CD4-positive, alpha-beta T cell treated with Interleukin-1 beta for 1 hour (primary cell): ENCODE results near the gene LYPD1.

Experiments used
- DNase-seq, 2 donors: peaks; one replicate each; pipeline ENCODE4 v3.0.0-alpha.2; 2020 to 2022

LYPD1 gene

GRCh38 chr2:132668189-132668823 lies 1.7 kb downstream of the LYPD1 start:
- DNase-seq = no peak

DNA sequence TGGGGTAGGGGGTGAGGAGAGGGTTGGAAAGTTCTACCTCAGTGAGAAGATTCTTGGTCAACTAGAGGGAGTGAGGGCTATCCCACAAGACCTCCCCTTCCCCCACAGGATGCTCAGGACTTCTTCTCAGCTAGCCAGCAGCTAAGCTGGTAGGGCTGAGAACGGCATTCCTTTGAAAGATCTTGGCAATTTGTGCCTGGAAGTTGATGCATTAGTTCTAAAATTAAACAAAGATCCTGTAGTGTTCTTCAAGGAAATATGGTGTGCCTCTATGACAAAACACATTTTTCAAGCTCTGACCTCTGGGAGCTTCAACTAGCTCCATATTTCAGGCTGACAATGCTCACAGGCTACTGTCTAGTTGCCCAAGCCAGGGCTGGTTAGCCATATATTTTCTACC lies 2.3 kb downstream of the LYPD1 start:
- no peak for DNase-seq

DNA sequence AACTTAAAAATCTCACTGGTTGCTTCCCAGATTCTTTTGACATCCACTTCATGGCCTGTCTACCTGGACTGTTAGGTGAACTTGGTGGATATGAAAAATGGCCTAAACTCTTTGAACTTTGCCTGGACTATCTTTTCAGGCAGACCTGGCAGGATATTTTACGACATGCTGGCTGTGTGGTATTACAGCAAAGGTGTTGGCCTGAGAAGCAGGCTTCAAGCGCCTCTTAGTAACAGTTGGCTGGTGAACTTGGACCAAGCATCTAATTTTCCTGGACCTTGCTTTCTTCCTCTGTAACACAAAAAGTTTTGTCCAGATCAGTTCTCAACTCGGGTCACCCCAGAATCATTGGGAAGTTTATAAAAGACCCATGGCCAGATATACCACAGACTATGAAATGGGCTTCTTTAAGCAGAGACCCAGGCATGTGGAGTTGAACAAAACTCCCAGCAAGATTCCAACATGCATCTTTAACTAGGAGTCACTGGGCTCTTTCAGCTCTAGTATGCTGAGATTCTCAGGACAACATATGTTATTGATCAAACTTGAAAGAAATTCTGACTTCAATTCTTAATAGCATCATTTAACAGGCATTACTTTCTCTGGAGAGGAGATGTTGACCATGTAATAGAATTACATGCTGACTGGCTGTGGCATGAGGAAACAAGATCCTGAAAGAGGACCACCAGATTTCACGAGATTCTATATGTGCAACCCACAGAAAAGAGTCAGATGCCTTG lies 4.4 kb downstream of the LYPD1 start:
- DNase-seq = no peak

DNA sequence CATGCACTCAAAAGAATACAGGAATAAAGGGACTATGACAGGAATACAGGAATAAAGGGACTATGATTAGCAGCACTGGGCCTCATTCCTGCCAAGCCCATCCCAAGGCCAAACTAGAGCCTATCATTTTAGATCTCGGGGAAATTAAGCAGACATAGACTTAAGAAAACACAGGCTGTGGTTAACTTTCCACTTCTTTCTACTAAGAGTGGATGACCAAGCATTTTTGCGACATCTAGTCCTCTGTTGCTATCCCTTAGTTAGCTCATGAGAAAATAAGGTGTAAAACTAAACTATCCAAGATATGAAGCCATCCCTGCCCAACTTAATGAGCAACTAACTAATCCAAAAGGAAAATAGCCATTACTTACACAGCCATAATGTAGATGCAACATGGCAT lies 5.9 kb downstream of the LYPD1 start:
- DNase-seq = no peak

GRCh38 chr2:132662732-132663131 lies 7.3 kb downstream of the LYPD1 start:
- DNase-seq = no peak

DNA sequence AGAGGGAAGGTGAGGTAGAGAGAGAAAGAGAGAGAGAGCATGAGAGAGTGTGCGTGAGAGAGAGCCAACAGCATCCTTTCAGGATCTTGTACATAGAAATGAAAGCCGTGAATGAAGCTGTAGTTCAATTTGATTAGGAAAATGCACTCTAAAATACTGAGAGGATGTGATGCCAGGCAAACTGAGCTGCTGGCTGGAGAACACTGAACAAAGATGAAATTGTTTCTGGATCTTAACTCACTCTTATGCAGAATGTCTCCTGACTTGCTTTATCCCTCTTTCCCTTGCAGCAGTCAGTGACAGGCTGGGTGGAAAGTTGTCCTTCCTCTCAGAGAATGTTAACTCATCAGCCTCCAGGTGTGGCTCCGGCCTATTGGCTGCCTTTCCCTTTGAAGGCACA lies 10.7 kb downstream of the LYPD1 start:
- no peak for DNase-seq

DNA sequence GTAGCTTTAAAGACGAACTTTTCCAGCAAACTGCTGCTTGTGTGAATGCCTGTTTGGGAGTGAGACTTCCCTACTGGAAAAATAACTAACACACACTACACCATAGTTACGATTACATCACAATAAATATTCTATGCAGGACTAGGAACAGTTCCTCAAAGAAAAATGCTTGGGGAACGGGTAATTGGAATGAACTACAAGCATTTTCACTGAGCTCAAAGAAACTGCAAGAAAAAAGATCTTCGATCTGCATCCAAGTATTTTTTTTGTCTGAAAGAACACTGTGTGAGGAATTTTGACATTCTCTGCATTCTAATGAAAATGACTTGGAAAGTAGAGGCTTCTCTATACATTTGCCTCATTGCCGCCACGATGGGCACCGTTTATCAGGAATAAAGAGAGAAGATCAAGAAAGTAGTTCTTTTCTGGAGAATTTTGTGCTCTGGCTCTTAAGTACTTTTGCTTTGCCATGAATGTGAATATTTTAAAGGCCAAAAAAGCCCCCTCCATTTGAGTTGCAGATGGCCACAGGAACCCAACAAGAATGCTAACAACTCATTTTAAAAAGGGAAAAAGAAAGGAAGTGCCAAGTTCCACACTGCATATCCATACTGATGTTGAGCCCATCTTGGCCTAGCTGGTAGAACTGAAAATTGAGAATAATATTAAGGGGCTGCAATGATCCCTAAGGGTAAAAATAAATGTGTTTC lies 13.6 kb downstream of the LYPD1 start:
- DNase-seq = no peak

DNA sequence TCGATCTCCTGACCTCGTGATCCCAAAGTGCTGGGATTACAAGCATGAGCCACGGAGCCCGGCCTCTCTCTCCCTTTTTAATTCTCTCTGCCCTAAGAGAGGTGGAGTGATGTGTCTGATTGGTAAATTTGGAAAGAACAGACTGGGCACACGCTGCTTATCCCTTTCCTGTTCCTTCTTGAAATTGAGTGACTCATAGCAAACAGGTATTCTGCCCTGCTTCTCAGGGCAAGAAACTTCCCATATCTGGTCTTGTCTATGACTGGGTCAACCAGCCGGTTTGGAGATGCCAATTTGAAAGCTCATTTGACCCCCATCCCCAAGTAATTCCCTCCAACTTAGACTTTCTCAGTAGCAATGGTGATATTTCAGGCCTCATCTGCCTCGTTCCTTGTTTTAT lies 15.0 kb downstream of the LYPD1 start:
- no peak for DNase-seq

DNA sequence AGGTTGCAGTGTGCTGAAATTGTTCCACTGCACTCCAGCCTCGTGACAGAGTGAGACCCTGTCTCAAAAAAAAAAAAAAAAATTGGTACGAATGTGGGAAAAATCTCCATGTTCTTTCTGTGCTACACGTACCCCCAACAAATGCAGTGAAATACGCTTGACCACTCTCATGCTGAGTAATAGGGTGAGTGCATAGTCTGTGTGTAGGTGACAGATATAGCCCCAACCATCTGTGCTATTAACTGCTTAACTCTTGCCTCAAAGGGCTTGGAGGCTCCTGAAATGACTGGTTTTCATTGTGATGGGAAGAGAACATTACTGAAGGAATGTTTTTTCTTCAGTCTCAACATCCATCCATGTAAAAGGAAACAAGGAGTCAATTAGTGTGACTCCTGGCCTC lies 15.7 kb downstream of the LYPD1 start:
- no peak for DNase-seq

DNA sequence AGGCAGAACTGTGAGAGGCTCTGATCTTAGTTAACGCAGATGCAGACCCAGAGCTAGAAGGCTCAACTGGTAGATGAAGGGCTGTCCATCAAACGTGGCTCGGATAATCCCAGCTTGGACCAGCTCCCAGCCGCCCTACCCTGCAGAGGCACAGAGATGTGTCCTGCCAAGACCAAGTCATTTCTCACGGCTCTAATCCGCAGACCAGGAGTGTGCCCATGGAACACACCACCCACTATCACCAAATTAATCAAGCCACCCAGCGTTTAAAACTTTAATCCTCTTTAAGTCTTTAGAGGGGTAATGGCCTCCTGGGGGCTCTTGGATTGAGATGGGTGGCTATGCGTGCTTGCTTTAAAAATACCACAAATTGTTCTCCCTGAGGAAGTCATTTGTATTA lies 17.5 kb downstream of the LYPD1 start:
- no peak for DNase-seq

DNA sequence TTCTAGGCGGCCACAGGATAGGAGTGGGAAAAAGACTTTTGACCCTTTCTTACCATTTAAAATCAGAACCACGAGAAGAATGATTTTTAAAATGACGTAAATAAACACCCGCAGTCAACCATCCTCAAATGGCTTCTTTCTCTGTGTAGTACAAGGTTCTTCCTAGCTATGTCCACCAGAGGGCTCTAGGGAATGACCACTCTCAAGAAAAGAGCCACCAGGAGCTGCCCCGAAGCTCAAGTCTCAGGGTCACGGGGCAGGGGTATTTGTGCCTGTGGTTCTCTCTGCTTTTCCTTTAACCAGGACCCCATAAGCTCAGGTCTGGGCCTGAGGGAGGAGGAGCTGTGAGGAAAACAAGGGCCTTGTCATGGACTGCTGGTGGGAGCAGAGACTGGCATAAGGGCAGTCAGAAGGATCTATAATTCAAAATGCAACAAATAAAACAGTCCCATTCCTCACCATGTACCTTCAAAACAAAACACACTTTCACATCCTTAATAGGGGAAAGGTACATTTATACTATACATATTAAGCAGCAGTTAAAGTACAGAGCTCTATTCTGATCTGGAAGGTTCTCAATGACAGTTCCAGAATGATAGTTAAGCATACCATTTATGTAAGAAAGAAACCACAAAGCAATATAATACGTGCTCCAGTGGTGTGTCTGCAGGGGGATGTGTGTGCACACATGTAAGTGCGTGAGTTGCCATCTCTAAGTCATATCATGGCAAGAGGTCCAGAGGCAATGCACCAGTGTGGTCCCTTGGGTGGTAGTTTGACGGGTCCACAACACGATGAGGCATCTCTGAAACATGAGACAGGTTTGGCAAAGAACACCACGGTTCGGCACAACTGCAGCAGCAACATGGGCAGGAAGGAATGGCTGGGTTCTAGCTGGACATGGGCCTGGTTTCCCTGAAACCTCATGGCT lies 18.6 kb downstream of the LYPD1 start:
- DNase-seq = no peak

DNA sequence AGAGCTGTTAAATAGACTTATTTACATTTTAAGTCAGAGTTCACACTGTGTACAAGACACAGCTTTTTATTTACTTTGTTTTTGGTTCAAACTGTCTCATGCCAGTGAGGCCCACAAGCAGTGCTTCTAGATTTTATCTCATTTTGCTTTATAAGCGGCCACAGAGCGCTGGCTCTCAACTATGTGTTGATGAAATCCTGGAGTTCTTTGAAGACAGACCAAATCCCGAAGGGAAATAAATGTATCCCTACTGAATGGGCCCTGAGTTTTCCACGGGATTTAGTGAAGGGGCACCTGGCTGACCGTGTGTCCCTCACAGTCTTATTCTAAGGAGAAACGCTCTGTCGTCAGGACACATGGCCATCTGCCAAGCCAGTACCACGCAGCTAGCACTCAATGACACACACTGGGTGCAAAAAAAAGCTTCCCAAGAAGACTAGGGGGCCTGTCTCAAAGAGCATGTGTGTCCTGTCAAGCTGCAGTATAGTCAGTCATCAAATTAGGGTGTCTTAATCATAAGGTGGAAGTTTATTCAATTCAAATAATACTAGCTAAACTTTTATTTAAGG lies 23.4 kb downstream of the LYPD1 start:
- DNase-seq = no peak

DNA sequence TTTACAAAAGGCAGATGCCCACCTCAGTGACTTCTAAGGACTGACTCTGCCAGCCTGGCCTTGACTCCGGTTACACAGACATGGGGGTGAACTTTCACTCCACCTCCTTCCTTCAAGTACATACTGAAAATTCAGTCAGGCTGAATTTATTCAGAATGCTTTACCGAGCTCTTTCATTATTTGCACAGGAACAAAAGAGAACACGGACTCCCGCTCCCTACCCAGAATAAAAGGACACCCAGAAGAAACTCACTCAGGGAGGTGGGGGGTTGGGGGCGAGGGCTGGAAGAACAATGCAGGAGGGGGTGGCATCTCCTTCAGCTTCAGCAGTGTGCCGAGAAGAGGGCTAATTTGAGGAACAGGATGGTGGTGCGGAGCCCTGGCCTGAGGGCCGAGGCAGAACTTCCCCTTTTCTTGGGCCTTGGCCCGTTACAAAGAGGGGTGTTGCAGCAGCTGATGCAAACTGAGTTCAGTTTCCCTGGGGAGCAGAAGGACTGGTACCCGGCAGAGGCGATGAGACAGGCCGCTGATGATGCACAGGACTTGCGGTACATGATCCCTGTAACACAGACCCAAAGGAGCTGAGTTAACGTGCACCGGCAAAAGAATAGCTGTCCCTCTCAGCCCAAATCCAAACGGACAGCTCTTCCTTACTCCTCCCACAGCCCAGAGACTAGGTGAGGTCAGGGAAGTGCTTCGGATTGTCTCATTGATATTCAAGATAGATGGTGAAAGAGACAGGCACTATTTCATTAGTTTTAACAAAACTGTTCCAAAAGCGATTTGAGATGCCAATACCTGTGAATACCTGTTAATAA lies 24.1 kb downstream of the LYPD1 start:
- peak in 1 of 2 donors; percentile 22 for DNase-seq

DNA sequence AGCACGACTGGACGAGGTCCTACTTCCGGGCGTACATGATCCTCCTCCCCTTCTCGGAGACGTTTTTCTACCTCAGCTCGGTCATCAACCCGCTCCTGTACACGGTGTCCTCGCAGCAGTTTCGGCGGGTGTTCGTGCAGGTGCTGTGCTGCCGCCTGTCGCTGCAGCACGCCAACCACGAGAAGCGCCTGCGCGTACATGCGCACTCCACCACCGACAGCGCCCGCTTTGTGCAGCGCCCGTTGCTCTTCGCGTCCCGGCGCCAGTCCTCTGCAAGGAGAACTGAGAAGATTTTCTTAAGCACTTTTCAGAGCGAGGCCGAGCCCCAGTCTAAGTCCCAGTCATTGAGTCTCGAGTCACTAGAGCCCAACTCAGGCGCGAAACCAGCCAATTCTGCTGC lies 24.8 kb downstream of the LYPD1 start:
- DNase-seq = no peak

- DNase-seq = no peak
These were observed 27.6 kb downstream of the LYPD1 start for GRCh38 chr2:132642415-132642814.

GRCh38 chr2:132641819-132642218 lies 28.2 kb downstream of the LYPD1 start:
- DNase-seq = no peak

- no peak for DNase-seq
These were observed 29.9 kb downstream of the LYPD1 start for GRCh38 chr2:132640116-132640515.

- DNase-seq = no peak
These were observed 31.5 kb downstream of the LYPD1 start for GRCh38 chr2:132638313-132639040.

DNA sequence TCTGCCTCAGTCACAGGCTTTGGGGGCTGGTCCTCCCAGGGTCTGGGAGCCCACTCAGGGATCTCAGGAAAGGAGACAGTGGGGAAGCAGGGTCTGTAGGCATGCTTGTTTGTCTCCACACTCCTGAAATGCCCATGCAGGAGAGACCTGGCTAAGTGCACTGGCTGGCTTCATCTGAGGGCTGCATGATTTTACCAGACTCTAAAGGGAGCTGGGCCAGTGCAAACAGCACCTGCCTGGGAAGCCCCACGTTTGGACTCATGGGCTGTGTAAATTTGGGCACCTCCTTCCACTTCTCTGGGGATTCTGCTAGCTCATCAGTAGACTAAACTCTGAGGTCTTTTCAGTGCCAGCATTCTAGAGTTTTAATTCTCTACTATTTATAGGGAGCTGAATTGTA lies 33.7 kb downstream of the LYPD1 start:
- DNase-seq = no peak

DNA sequence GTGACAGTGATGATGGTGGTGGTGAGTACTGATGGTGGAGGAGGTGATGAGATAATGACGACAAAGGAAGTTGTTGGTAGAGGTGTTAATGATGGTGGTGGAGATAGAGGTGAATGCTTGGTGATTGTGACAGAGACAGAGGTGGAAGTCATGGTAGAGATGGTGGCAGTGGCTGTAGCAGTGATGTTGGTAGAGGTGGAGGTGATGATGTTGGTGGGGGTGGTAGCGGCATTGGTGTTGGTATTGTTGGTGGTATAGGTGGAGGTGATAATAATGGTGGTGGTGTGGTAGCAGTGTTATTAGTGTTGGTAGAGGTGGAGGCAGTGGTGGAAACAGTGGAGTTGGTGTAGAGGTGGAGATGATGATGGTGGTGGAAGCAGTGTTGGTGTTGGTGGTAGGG lies 36.4 kb downstream of the LYPD1 start:
- DNase-seq = no peak

DNA sequence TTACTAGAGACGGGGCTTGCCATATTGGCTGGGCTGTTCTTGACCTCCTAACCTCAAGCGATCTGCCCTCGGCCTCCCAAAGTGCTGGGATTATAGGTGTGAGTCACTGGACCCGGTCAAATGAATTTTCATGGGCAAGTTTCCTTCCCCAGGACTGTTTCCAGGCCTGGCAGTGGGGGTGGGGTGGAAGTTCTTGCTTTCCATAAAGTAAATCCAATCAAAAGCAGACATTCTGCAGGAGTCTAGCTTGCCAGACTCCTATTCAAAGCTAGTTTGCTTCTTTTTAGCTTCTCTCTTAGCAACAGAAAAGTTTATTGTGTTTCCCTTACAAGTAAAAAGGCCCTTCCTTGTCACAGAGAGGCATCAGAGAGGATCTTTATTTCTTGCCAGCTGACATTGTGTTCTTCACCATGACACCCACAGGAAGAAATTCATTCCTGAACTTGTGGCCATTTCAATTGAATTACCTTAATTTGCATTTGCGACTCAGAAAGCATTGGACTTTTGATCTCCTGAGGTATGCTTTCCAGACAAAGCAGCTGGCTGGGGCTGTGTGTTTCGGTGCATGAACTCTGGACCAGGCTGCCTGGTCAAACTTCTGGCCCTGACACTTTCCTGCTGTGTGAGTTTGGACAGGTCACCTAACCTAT lies 37.9 kb downstream of the LYPD1 start:
- DNase-seq = no peak
